Activated CD4-positive, alpha-beta memory T cell treated with anti-CD3 and anti-CD28 coated beads for 36 hours (primary cell): ENCODE measurements around the gene ADAM8. TPM values are rescaled to one million over a fixed set of nuclear protein-coding genes. Genes with fewer than 3 reads are reported as not detected.

Source experiments
- CTCF ChIA-PET: fragments of 350-600 bp; sonication (Branson Sonifier 250); formaldehyde crosslinking; loops from one replicate; lab custom pipeline; 2021; ENCODE audit warnings: antibody characterized with exemption, inconsistent platforms; lab: Charles Lee
- POLR2A ChIA-PET: fragments of 350-600 bp; sonication (Branson Sonifier 250); formaldehyde crosslinking; loops from one replicate; lab custom pipeline; 2021; ENCODE audit warnings: antibody characterized with exemption; lab: Charles Lee
- DNase-seq: peaks from one replicate; pipeline ENCODE4 v3.0.0-alpha.2; 2020
- H3K27ac Mint-ChIP-seq: one replicate; pipeline ENCODE4 v1.8.0; 2021; ENCODE audit warnings: mixed read lengths
- H3K27me3 Mint-ChIP-seq: one replicate; pipeline ENCODE4 v1.8.0; 2021; ENCODE audit warnings: mixed read lengths
- H3K36me3 Mint-ChIP-seq: one replicate; pipeline ENCODE4 v1.8.0; 2021; ENCODE audit warnings: mixed read lengths
- H3K4me1 Mint-ChIP-seq: one replicate; pipeline ENCODE4 v1.8.0; 2021; ENCODE audit warnings: low read depth, mixed read lengths
- H3K4me3 Mint-ChIP-seq: one replicate; pipeline ENCODE4 v1.8.0; 2021; ENCODE audit warnings: mild to moderate bottlenecking, mixed read lengths
- H3K9me3 Mint-ChIP-seq: one replicate; pipeline ENCODE4 v1.8.0; 2021; ENCODE audit warnings: mixed read lengths
- intact Hi-C: fragments of 100-400 bp; cut with micrococcal nuclease; formaldehyde crosslinking; loops from one replicate; pipeline ENCODE4 v1.15.1; 2023
- total RNA-seq, 2 experiments: library from RNA; stranded (reverse); gene quantifications; one replicate each; pipeline ENCODE4 v1.2.3, GENCODE V29; 2021

ADAM8 gene
- total RNA-seq, 2 experiments from 2014 or later = 160 to 165 TPM

DNA sequence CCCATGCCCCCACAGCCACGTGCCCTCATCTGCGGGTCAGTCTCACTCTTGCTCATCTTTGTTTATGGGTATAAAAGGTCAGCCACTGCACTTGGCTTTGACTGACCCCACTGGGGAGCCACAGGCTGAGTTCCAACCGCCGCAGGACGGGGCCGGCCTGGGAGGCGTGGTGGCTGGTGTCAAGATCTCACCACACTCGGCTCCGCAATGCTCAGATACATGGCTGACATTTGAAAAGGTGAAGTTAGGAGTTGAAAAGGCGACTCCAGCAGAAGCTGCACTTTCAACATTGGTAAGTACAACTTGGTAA lies 17.1 kb upstream of the ADAM8 start:
- DNase-seq = no peak
- Mint-ChIP-seq H3K9me3 (no peaks in the 10 kb centered on the region), H3K4me3 (no peak overlapping the region), H3K36me3 (peaks cover 49% of the 10 kb centered on the region), H3K27ac (no peak overlapping the region), H3K4me1 (peaks cover 11% of the 10 kb centered on the region), H3K27me3 (no peaks in the 10 kb centered on the region)
- intact Hi-C loops = no loop called here
- ChIA-PET CTCF (interaction anchor here (1.8 kb wide), 1 partner anchor 14 kb away, joined by 9 read pairs; no protein-coding TSS in a partner anchor), POLR2A (no interaction called here)

GRCh38 chr10:133292919-133293809 lies 16.5 kb upstream of the ADAM8 start:
- Mint-ChIP-seq H3K9me3 (no peaks in the 10 kb centered on the region), H3K27me3 (no peaks in the 10 kb centered on the region), H3K27ac (no peak overlapping the region), H3K4me1 (peaks cover 11% of the 10 kb centered on the region), H3K4me3 (no peak overlapping the region), H3K36me3 (peaks cover 44% of the 10 kb centered on the region)
- intact Hi-C loops = no loop called here
- DNase-seq = peak; percentile 38
- ChIA-PET POLR2A (no interaction called here), CTCF (interaction anchor here (1.8 kb wide), 1 partner anchor 15 kb away, joined by 9 read pairs; no protein-coding TSS in a partner anchor)

DNA sequence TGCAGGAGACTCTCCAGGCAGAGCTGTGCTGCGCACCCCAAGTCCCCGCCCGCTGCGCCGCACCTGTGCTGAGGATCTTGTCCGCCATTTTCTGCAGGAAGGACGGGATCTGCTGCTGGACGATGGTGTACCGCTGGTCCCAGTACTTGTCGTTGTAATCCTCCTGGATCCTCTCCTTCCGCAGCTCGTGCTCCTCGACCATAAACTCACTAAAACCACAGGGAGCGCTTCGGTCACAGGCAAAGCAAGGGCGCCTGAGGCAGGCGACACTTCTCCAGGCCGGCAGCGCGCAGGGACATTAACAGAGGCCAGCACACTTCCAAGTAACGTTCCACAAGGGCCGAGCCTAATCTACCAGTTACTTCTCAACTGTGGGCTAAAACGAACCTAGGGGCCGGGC lies 13.1 kb upstream of the ADAM8 start:
- intact Hi-C loops = no loop called here
- Mint-ChIP-seq H3K27me3 (no peaks in the 10 kb centered on the region), H3K9me3 (no peaks in the 10 kb centered on the region), H3K4me3 (no peak overlapping the region), H3K36me3 (peaks cover 55% of the 10 kb centered on the region), H3K4me1 (peaks cover 11% of the 10 kb centered on the region), H3K27ac (no peak overlapping the region)
- DNase-seq = no peak
- CTCF ChIA-PET = no interaction called here
- POLR2A ChIA-PET = interaction anchor here (0.6 kb wide), 1 partner anchor 177 kb away, joined by 7 read pairs; no protein-coding TSS in a partner anchor

DNA sequence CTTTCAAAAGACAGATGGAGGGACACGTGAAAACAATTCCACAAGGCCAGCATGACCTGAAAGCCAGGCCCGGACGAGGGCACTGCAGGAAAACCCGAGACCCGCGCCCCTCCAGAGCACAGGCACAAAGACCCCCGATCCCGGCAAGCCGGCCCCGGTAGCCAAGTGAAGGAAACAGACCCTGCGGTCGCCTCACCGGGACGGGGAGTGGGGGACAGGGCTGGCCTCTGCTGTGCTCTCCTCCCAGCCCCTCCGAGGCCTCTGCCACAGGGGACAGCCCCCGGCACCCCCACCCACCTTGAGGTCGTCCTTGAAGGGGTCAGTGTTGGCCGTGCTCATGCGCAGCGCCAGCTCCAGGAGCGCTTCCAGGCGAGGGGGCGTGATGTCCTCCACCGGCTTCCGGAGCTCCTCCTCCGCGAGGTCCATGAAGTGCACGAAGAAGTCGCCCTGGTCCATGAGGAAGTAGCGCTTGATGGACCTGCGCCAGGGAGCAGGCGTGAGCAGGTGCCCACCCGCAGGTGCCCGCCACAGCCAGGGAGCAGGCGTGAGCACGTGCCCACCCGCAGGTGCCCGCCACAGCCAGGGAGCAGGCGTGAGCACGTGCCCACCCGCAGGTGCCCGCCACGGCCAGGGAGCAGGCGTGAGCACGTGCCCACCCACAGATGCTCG lies 11.3 kb upstream of the ADAM8 start:
- H3K27ac Mint-ChIP-seq = no peak overlapping the region
- H3K9me3 Mint-ChIP-seq = no peaks in the 10 kb centered on the region
- ChIA-PET CTCF (no interaction called here), POLR2A (no interaction called here)
- H3K27me3 Mint-ChIP-seq = no peaks in the 10 kb centered on the region
- H3K36me3 Mint-ChIP-seq = peaks cover 50% of the 10 kb centered on the region
- DNase-seq = no peak
- H3K4me1 Mint-ChIP-seq = peaks cover under 1% of the 10 kb centered on the region
- intact Hi-C loops = no loop called here
- no peak overlapping the region for H3K4me3 Mint-ChIP-seq

DNA sequence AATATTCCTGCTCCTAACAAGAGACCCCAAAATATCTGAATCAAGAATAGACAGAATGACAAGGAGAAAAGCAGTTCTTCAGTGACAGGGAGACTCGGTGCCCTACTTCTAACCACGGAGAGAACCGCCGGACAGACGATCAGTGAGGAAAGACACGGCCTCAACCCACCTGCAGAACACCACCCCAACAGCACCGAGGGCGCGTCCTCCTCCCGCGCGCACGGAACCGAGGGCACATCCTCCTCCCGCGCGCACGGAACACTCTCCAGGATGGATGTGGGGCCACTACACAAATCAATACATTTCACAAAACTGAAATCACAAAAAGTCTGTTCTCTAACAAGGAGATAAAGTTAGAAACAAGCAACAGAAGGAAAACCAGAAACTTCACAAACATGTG lies 9.7 kb upstream of the ADAM8 start:
- ChIA-PET POLR2A (no interaction called here), CTCF (no interaction called here)
- no peak for DNase-seq
- Mint-ChIP-seq H3K4me1 (no peaks in the 10 kb centered on the region), H3K36me3 (peaks cover 51% of the 10 kb centered on the region), H3K9me3 (no peaks in the 10 kb centered on the region), H3K4me3 (no peak overlapping the region), H3K27me3 (no peaks in the 10 kb centered on the region), H3K27ac (no peak overlapping the region)
- intact Hi-C loops = no loop called here

DNA sequence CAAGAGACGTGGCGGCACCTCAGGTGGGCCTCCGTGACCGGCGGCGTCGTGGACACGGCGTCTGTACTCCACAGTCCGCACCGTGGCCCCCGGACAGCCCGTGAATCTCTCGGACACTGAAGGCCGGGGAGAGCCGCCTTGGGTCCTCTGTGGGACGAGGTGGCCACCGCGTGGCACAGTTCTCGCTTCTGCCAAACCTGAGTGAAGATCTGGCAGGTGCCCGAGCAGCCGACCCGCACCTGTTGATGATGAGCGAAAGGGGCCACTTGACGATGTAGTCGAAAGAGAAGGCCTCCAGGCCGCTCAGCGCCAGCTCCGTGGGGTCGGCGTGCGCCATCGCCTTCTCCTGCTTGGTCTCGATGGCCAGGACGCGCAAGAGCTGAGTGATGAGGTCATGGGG lies 8.5 kb upstream of the ADAM8 start:
- DNase-seq = no peak
- no peaks in the 10 kb centered on the region for H3K4me1 Mint-ChIP-seq
- H3K4me3 Mint-ChIP-seq = no peak overlapping the region
- intact Hi-C loops = no loop called here
- ChIA-PET POLR2A (no interaction called here), CTCF (no interaction called here)
- no peaks in the 10 kb centered on the region for H3K27me3 Mint-ChIP-seq
- no peak overlapping the region for H3K27ac Mint-ChIP-seq
- no peaks in the 10 kb centered on the region for H3K9me3 Mint-ChIP-seq
- peaks cover 46% of the 10 kb centered on the region for H3K36me3 Mint-ChIP-seq

DNA sequence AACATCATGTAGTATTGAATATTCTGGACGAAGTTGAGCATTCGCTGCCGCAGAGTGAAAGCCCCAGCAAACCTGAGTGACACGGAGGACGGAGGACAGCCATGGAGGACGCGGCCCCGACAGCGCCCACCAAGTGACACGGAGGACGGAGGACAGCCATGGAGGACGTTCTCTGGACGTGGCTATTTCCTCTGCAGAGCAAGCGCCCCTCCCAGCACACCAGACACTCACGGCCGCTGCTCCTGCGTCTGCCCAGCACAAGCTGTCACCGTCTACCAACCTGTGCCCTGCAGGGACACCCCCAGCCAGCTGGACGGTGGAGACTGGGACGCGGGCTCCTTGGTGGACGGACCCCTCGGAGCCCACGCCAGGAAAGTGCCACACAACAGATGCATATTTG lies 7.3 kb upstream of the ADAM8 start:
- H3K9me3 Mint-ChIP-seq = no peaks in the 10 kb centered on the region
- no peak overlapping the region for H3K4me3 Mint-ChIP-seq
- H3K36me3 Mint-ChIP-seq = peaks cover 40% of the 10 kb centered on the region
- POLR2A ChIA-PET = no interaction called here
- no peak for DNase-seq
- H3K4me1 Mint-ChIP-seq = peaks cover 6% of the 10 kb centered on the region
- intact Hi-C loops = no loop called here
- CTCF ChIA-PET = interaction anchor here (1.1 kb wide), 2 partner anchors 23 to 46 kb away, joined by 3 to 4 read pairs; no protein-coding TSS in a partner anchor
- H3K27ac Mint-ChIP-seq = no peak overlapping the region
- H3K27me3 Mint-ChIP-seq = no peaks in the 10 kb centered on the region

DNA sequence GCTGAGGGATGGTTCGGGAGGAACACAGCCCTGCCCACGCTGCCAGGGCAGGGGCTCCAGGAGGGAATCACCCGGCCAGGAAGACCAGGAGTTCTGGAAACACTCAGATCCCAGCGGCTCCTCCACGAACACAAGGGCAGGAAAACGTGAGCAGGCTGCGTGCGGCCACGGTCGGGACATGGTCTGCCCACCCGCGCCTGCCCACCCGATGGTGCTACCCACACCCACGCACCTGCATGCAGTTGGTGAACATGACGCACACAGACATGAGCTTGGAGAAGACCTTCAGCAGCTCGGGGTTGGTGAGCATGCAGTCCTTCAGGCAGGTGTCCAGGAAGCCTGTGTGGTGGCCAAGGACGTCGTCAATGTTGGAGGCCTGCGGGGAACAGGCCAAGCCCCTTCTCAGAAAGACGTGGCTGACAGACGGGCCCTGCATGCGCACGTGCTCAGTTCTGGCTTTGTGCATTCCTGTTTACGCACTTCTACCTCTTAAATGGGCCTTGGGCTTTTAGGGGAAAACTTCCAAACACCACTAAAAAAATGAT lies 6.2 kb upstream of the ADAM8 start:
- DNase-seq = no peak
- Mint-ChIP-seq H3K4me3 (no peak overlapping the region), H3K36me3 (peaks cover 37% of the 10 kb centered on the region), H3K9me3 (no peaks in the 10 kb centered on the region), H3K27me3 (no peaks in the 10 kb centered on the region), H3K27ac (no peak overlapping the region), H3K4me1 (peaks cover 16% of the 10 kb centered on the region)
- POLR2A ChIA-PET = no interaction called here
- intact Hi-C loops = no loop called here
- CTCF ChIA-PET = interaction anchor here (1.2 kb wide), 1 partner anchor 25 kb away, joined by 6 read pairs; no protein-coding TSS in a partner anchor

GRCh38 chr10:133281628-133282372 lies 5.1 kb upstream of the ADAM8 start:
- Mint-ChIP-seq H3K9me3 (no peaks in the 10 kb centered on the region), H3K27ac (no peak overlapping the region), H3K4me3 (no peak overlapping the region), H3K36me3 (peaks cover 30% of the 10 kb centered on the region), H3K4me1 (peaks cover 21% of the 10 kb centered on the region), H3K27me3 (no peaks in the 10 kb centered on the region)
- ChIA-PET POLR2A (no interaction called here), CTCF (interaction anchor here (1.2 kb wide), 1 partner anchor 26 kb away, joined by 6 read pairs; no protein-coding TSS in a partner anchor)
- intact Hi-C loops = no loop called here
- DNase-seq = no peak

- Mint-ChIP-seq H3K36me3 (peaks cover 24% of the 10 kb centered on the region), H3K4me1 (peaks cover 21% of the 10 kb centered on the region)
Observed at GRCh38 chr10:133281084-133281483, 4.4 kb upstream of the ADAM8 start.

DNA sequence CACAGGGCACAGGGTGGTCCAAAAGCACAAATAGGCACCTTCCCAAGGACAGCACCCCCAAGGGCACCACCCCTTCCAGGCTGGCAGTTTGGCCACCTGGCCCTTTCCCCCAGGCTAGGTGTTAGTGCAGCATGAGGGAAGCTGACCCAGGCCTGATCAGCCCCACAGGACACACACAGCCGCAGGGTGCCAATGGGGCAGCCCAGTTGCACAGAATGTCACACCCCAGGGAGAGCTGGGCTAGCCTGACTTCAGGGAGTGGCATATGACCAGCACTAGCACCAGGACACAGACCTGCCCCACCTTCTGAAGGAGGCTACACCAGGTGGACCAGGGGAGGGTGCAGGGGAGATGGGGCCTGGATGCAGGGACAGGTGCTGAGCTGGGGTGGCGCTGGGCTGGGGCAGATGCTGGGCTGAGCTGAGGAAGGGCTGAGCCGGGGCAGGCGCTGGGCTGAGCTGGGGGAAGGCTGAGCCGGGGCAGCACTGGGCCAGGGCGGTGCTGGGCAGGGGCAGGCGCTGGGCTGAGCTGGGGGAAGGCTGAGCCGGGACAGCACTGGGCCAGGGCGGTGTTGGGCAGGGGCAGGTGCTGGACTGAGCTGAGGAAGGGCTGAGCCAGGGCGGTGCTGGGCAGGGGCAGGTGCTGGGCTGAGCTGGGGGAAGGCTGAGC lies 3.9 kb upstream of the ADAM8 start:
- Mint-ChIP-seq H3K36me3 (peaks cover 24% of the 10 kb centered on the region), H3K9me3 (no peaks in the 10 kb centered on the region), H3K4me3 (no peak overlapping the region), H3K27me3 (no peaks in the 10 kb centered on the region), H3K27ac (no peak overlapping the region), H3K4me1 (peaks cover 21% of the 10 kb centered on the region)
- ChIA-PET POLR2A (interaction anchor here (0.6 kb wide), 1 partner anchor 137 kb away, joined by 3 read pairs; no protein-coding TSS in a partner anchor), CTCF (interaction anchor here (3.6 kb wide), 1 partner anchor 27 kb away, joined by 16 read pairs; no protein-coding TSS in a partner anchor)
- intact Hi-C loops = no loop called here
- DNase-seq = no peak

More at GRCh38 chr10:133281084-133281483, 4.4 kb upstream of the ADAM8 start:
- ChIA-PET POLR2A (no interaction called here), CTCF (interaction anchor here (3.6 kb wide), 1 partner anchor 26 kb away, joined by 16 read pairs; no protein-coding TSS in a partner anchor)
- Mint-ChIP-seq H3K4me3 (no peak overlapping the region), H3K9me3 (no peaks in the 10 kb centered on the region), H3K27me3 (no peaks in the 10 kb centered on the region), H3K27ac (no peak overlapping the region)
- no peak for DNase-seq
- intact Hi-C loops = no loop called here
